ENCODE data around the gene CCDC102A. TPM values are rescaled to one million over a fixed set of nuclear protein-coding genes. Genes with fewer than 3 reads are reported as not detected.
A peak's percentile ranks its signal among the peaks of the same experiment; 100 is the strongest.

The CCDC102A gene
- polyA plus RNA-seq, 2 donors: 2.6 TPM

GRCh38 chr16:57532266-57532625 lies 4.1 kb downstream of the CCDC102A start:
- 71 to 74% methylated on average over 7 of the region's 7 CpGs for whole genome bisulfite sequencing, 2 donors

GRCh38 chr16:57531635-57532265 lies 4.6 kb downstream of the CCDC102A start:
- H3K27ac ChIP-seq (ENCODE audit: low read depth in 2 of 2, low read length in 1 of 2): no peak overlapping the region
- WGBS, 2 donors: 79 to 84% methylated on average over 8 of the region's 8 CpGs
- H3K4me3 ChIP-seq (ENCODE audit: low read depth in 1 of 2, low read length in 2 of 2): no peak overlapping the region
- no peaks in the 10 kb centered on the region for H3K9me3 ChIP-seq (ENCODE audit: control insufficient read depth in 2 of 2, insufficient read depth in 1 of 2, low read depth in 1 of 2, low read length in 1 of 2)
- peaks cover 11 to 25% of the 10 kb centered on the region in 2 donors for H3K4me1 ChIP-seq (ENCODE audit: control insufficient read depth in 2 of 2, insufficient read depth in 2 of 2, low read length in 1 of 2)
- no peaks in the 10 kb centered on the region for H3K27me3 ChIP-seq (ENCODE audit: control insufficient read depth in 1 of 2, insufficient read depth in 2 of 2, low read length in 2 of 2)
- H3K36me3 ChIP-seq (ENCODE audit: control insufficient read depth in 2 of 2, insufficient read depth in 2 of 2, low read length in 1 of 2): peaks cover 0 to 3% of the 10 kb centered on the region in 2 donors

More at GRCh38 chr16:57532266-57532625, 4.1 kb downstream of the CCDC102A start:
- no peak overlapping the region for H3K4me3 ChIP-seq (ENCODE audit: low read depth in 1 of 2, low read length in 2 of 2)
- H3K9me3 ChIP-seq (ENCODE audit: control insufficient read depth in 2 of 2, insufficient read depth in 1 of 2, low read depth in 1 of 2, low read length in 1 of 2): no peaks in the 10 kb centered on the region
- H3K27me3 ChIP-seq (ENCODE audit: control insufficient read depth in 1 of 2, insufficient read depth in 2 of 2, low read length in 2 of 2): no peaks in the 10 kb centered on the region
- peaks cover 11 to 25% of the 10 kb centered on the region in 2 donors for H3K4me1 ChIP-seq (ENCODE audit: control insufficient read depth in 2 of 2, insufficient read depth in 2 of 2, low read length in 1 of 2)
- peaks cover 0 to 3% of the 10 kb centered on the region in 2 donors for H3K36me3 ChIP-seq (ENCODE audit: control insufficient read depth in 2 of 2, insufficient read depth in 2 of 2, low read length in 1 of 2)
- H3K27ac ChIP-seq (ENCODE audit: low read depth in 2 of 2, low read length in 1 of 2): peak overlapping the region in 1 of 2 donors; percentile 36

- H3K4me1 ChIP-seq (ENCODE audit: control insufficient read depth in 2 of 2, insufficient read depth in 2 of 2, low read length in 1 of 2): peaks cover 11 to 25% of the 10 kb centered on the region in 2 donors
Observed at GRCh38 chr16:57531253-57531575, 5.2 kb downstream of the CCDC102A start.

GRCh38 chr16:57530522-57531252 lies 5.7 kb downstream of the CCDC102A start:
- Histone ChIP-seq H3K4me1 (ENCODE audit: control insufficient read depth in 2 of 2, insufficient read depth in 2 of 2, low read length in 1 of 2) (peaks cover 11 to 25% of the 10 kb centered on the region in 2 donors), H3K4me3 (ENCODE audit: low read depth in 1 of 2, low read length in 2 of 2) (no peak overlapping the region), H3K27ac (ENCODE audit: low read depth in 2 of 2, low read length in 1 of 2) (peak overlapping the region; percentile 13 to 67), H3K9me3 (ENCODE audit: control insufficient read depth in 2 of 2, insufficient read depth in 1 of 2, low read depth in 1 of 2, low read length in 1 of 2) (no peaks in the 10 kb centered on the region), H3K36me3 (ENCODE audit: control insufficient read depth in 2 of 2, insufficient read depth in 2 of 2, low read length in 1 of 2) (peaks cover 0 to 3% of the 10 kb centered on the region in 2 donors), H3K27me3 (ENCODE audit: control insufficient read depth in 1 of 2, insufficient read depth in 2 of 2, low read length in 2 of 2) (no peaks in the 10 kb centered on the region)
- 75 to 85% methylated on average over 19 to 22 of the region's 22 CpGs for WGBS, 2 donors

More at GRCh38 chr16:57531253-57531575, 5.2 kb downstream of the CCDC102A start:
- WGBS, 2 donors: 88 to 91% methylated on average over 3 of the region's 3 CpGs
- no peak overlapping the region for H3K4me3 ChIP-seq (ENCODE audit: low read depth in 1 of 2, low read length in 2 of 2)
- no peaks in the 10 kb centered on the region for H3K27me3 ChIP-seq (ENCODE audit: control insufficient read depth in 1 of 2, insufficient read depth in 2 of 2, low read length in 2 of 2)
- H3K9me3 ChIP-seq (ENCODE audit: control insufficient read depth in 2 of 2, insufficient read depth in 1 of 2, low read depth in 1 of 2, low read length in 1 of 2): no peaks in the 10 kb centered on the region
- H3K36me3 ChIP-seq (ENCODE audit: control insufficient read depth in 2 of 2, insufficient read depth in 2 of 2, low read length in 1 of 2): peaks cover 0 to 3% of the 10 kb centered on the region in 2 donors
- H3K27ac ChIP-seq (ENCODE audit: low read depth in 2 of 2, low read length in 1 of 2): no peak overlapping the region

GRCh38 chr16:57530104-57530521 lies 6.3 kb downstream of the CCDC102A start:
- Histone ChIP-seq H3K4me3 (ENCODE audit: low read depth in 1 of 2, low read length in 2 of 2) (no peak overlapping the region), H3K4me1 (ENCODE audit: control insufficient read depth in 2 of 2, insufficient read depth in 2 of 2, low read length in 1 of 2) (peaks cover 11 to 23% of the 10 kb centered on the region in 2 donors), H3K9me3 (ENCODE audit: control insufficient read depth in 2 of 2, insufficient read depth in 1 of 2, low read depth in 1 of 2, low read length in 1 of 2) (no peaks in the 10 kb centered on the region), H3K27ac (ENCODE audit: low read depth in 2 of 2, low read length in 1 of 2) (peak overlapping the region; percentile 13 to 67), H3K36me3 (ENCODE audit: control insufficient read depth in 2 of 2, insufficient read depth in 2 of 2, low read length in 1 of 2) (peaks cover 0 to 3% of the 10 kb centered on the region in 2 donors), H3K27me3 (ENCODE audit: control insufficient read depth in 1 of 2, insufficient read depth in 2 of 2, low read length in 2 of 2) (no peaks in the 10 kb centered on the region)
- 32 to 34% methylated on average over 7 of the region's 7 CpGs for WGBS, 2 donors

- 59 to 74% methylated on average over 14 of the region's 14 CpGs for WGBS, 2 donors
- peaks cover 11 to 21% of the 10 kb centered on the region in 2 donors for H3K4me1 ChIP-seq (ENCODE audit: control insufficient read depth in 2 of 2, insufficient read depth in 2 of 2, low read length in 1 of 2)
- H3K36me3 ChIP-seq (ENCODE audit: control insufficient read depth in 2 of 2, insufficient read depth in 2 of 2, low read length in 1 of 2): peaks cover 0 to 3% of the 10 kb centered on the region in 2 donors
- H3K27me3 ChIP-seq (ENCODE audit: control insufficient read depth in 1 of 2, insufficient read depth in 2 of 2, low read length in 2 of 2): no peaks in the 10 kb centered on the region
- H3K9me3 ChIP-seq (ENCODE audit: control insufficient read depth in 2 of 2, insufficient read depth in 1 of 2, low read depth in 1 of 2, low read length in 1 of 2): no peaks in the 10 kb centered on the region
- peak overlapping the region in 1 of 2 donors; percentile 23 for H3K27ac ChIP-seq (ENCODE audit: low read depth in 2 of 2, low read length in 1 of 2)
- no peak overlapping the region for H3K4me3 ChIP-seq (ENCODE audit: low read depth in 1 of 2, low read length in 2 of 2)
Observed at GRCh38 chr16:57529391-57530103, 6.8 kb downstream of the CCDC102A start.

GRCh38 chr16:57528499-57529390 lies 7.6 kb downstream of the CCDC102A start:
- no peaks in the 10 kb centered on the region for H3K27me3 ChIP-seq (ENCODE audit: control insufficient read depth in 1 of 2, insufficient read depth in 2 of 2, low read length in 2 of 2)
- H3K27ac ChIP-seq (ENCODE audit: low read depth in 2 of 2, low read length in 1 of 2): peak overlapping the region in 1 of 2 donors; percentile 23
- H3K4me3 ChIP-seq (ENCODE audit: low read depth in 1 of 2, low read length in 2 of 2): peak overlapping the region; percentile 24 to 51
- H3K4me1 ChIP-seq (ENCODE audit: control insufficient read depth in 2 of 2, insufficient read depth in 2 of 2, low read length in 1 of 2): peaks cover 11 to 17% of the 10 kb centered on the region in 2 donors
- no peaks in the 10 kb centered on the region for H3K9me3 ChIP-seq (ENCODE audit: control insufficient read depth in 2 of 2, insufficient read depth in 1 of 2, low read depth in 1 of 2, low read length in 1 of 2)
- 44 to 70% methylated on average over 91 to 126 of the region's 126 CpGs for WGBS, 2 donors
- H3K36me3 ChIP-seq (ENCODE audit: control insufficient read depth in 2 of 2, insufficient read depth in 2 of 2, low read length in 1 of 2): peaks cover 0 to 3% of the 10 kb centered on the region in 2 donors

- WGBS, 2 donors: 85 to 92% methylated on average over 19 of the region's 19 CpGs
- Histone ChIP-seq H3K4me1 (ENCODE audit: control insufficient read depth in 2 of 2, insufficient read depth in 2 of 2, low read length in 1 of 2) (peaks cover 6 to 7% of the 10 kb centered on the region in 2 donors), H3K27ac (ENCODE audit: low read depth in 2 of 2, low read length in 1 of 2) (peak overlapping the region in 1 of 2 donors; percentile 6), H3K4me3 (ENCODE audit: low read depth in 1 of 2, low read length in 2 of 2) (no peak overlapping the region), H3K27me3 (ENCODE audit: control insufficient read depth in 1 of 2, insufficient read depth in 2 of 2, low read length in 2 of 2) (no peaks in the 10 kb centered on the region), H3K36me3 (ENCODE audit: control insufficient read depth in 2 of 2, insufficient read depth in 2 of 2, low read length in 1 of 2) (no peaks in the 10 kb centered on the region), H3K9me3 (ENCODE audit: control insufficient read depth in 2 of 2, insufficient read depth in 1 of 2, low read depth in 1 of 2, low read length in 1 of 2) (no peaks in the 10 kb centered on the region)
Observed at GRCh38 chr16:57527610-57528360, 8.6 kb downstream of the CCDC102A start.

Measured in esophagus (tissue), 2 donors.